T-cell (primary cell): ENCODE data around the gene DNALI1. TPM values are rescaled to one million over a fixed set of nuclear protein-coding genes. Genes with fewer than 3 reads are reported as not detected.
"Not testable (repeated sequence)": the region's sequence is repeated elsewhere in the genome, so short reads cannot be mapped to it uniquely, and the experiment has no call there.

Experiments
- ATAC-seq, 4 experiments: fragments of 200-7000 bp in 3 of 4; fragments of 150-1000 bp in 1 of 4; cut with Tn5 transposase; replicated peaks in 1 of 4; 1 replicate in 3 of 4; 2 replicates in 1 of 4; pipeline ENCODE4 v1.10.0; 2021; ENCODE audit warnings: moderate library complexity in 3 of 4, mild to moderate bottlenecking in 2 of 4, moderate number of reproducible peaks in 1 of 4
- CTCF ChIA-PET, 2 donors: fragments of 300-600 bp; sonication (Branson Sonifier 250); formaldehyde crosslinking; loops; one replicate each; lab custom pipeline; 2022; ENCODE audit warnings: antibody characterized with exemption in 2 of 2; lab: Charles Lee
- POLR2A ChIA-PET, 2 donors: fragments of 300-600 bp; sonication (Branson Sonifier 250); formaldehyde crosslinking; loops; one replicate each; lab custom pipeline; 2022; ENCODE audit warnings: antibody characterized with exemption in 2 of 2; lab: Charles Lee
- DNase-seq, 35 experiments: peaks; one replicate each; pipeline versions ENCODE4 v3.0.0 to v3.0.0-alpha.2; 2013 to 2023
- H3K27ac ChIP-seq: one replicate; pipeline ENCODE4 v1.5.1; 2013; ENCODE audit warnings: low read length
- H3K27me3 ChIP-seq, 2 experiments: replicated peaks in 1 of 2; 1 replicate in 1 of 2; 2 replicates in 1 of 2; pipeline versions ENCODE4 v1.6.1 to v1.7.0; 2013; ENCODE audit warnings: low read length in 1 of 2, mixed read lengths in 1 of 2; ENCODE audit not compliant: control insufficient read depth in 2 of 2, insufficient read depth in 2 of 2; ENCODE audit errors: extremely low read depth in 1 of 2
- H3K36me3 ChIP-seq, 2 donors: 1 replicate in 1 of 2; 2 replicates in 1 of 2; pipeline versions ENCODE4 v1.6.1 to v1.7.0; 2013; ENCODE audit warnings: low read length in 1 of 2; ENCODE audit not compliant: control insufficient read depth in 2 of 2, insufficient read depth in 1 of 2; ENCODE audit errors: extremely low read depth in 1 of 2
- H3K4me1 ChIP-seq, 2 experiments: 1 replicate in 1 of 2; 2 replicates in 1 of 2; pipeline versions ENCODE4 v1.6.1 to v1.7.0; 2013; ENCODE audit warnings: low read length in 2 of 2, mixed read lengths in 1 of 2; ENCODE audit not compliant: insufficient read depth in 2 of 2, control insufficient read depth in 1 of 2; ENCODE audit errors: extremely low read depth in 1 of 2
- H3K4me3 ChIP-seq, 2 donors: 1 replicate in 1 of 2; 2 replicates in 1 of 2; pipeline versions ENCODE4 v1.5.1 to v1.7.0; 2013; ENCODE audit warnings: mild to moderate bottlenecking in 2 of 2, low read length in 1 of 2, moderate library complexity in 1 of 2; ENCODE audit not compliant: control insufficient read depth in 1 of 2; ENCODE audit errors: extremely low read depth in 1 of 2
- H3K9me3 ChIP-seq: 2 replicates; pipeline ENCODE4 v1.7.0; 2013
- H3K27ac Mint-ChIP-seq, 2 donors: one replicate each; pipeline ENCODE4 v1.8.0; 2020 to 2021; ENCODE audit warnings: mild to moderate bottlenecking in 2 of 2, mixed read lengths in 2 of 2
- H3K27me3 Mint-ChIP-seq, 2 donors: one replicate each; pipeline ENCODE4 v1.8.0; 2021 to 2022; ENCODE audit warnings: mixed read lengths in 2 of 2
- H3K36me3 Mint-ChIP-seq: one replicate; pipeline ENCODE4 v1.8.0; 2021; ENCODE audit warnings: mixed read lengths
- H3K4me1 Mint-ChIP-seq, 3 donors: one replicate each; pipeline ENCODE4 v1.8.0; 2020 to 2022; ENCODE audit warnings: mixed read lengths in 3 of 3, mild to moderate bottlenecking in 1 of 3
- H3K4me3 Mint-ChIP-seq, 3 donors: one replicate each; pipeline ENCODE4 v1.8.0; 2020 to 2022; ENCODE audit warnings: mild to moderate bottlenecking in 3 of 3, mixed read lengths in 3 of 3, moderate library complexity in 3 of 3
- H3K9me3 Mint-ChIP-seq, 3 donors: one replicate each; pipeline ENCODE4 v1.8.0; 2020 to 2022; ENCODE audit warnings: mixed read lengths in 3 of 3
- WGBS: methylation state at CpG from one replicate; pipeline ENCODE4 v1.1.5; 2013; ENCODE audit warnings: missing lambda C conversion rate; ENCODE audit not compliant: insufficient coverage; 5-methylcytosine and 5-hydroxymethylcytosine counted together
- total RNA-seq, 35 experiments: library from RNA in 6 of 35; stranded (reverse) in 6 of 35; fragments of 120-200 nt in 1 of 35; gene quantifications; one replicate each; pipeline versions ENCODE4 v1.2.1 to v1.2.4 and lab custom pipeline; 2013 to 2026

DNALI1 gene
- total RNA-seq, 5 donors from 2014 or later (not counting 1 experiment from before 2014, with no cell fraction given): 0.16 to 0.29 (median 0.23) TPM; not detected in 2

GRCh38 chr1:37559957-37560379 is 3.2 kb downstream of the DNALI1 start:
- H3K9me3 Mint-ChIP-seq, H3K4me3 ChIP-seq, DNase-seq, H3K27me3 ChIP-seq, H3K4me1 Mint-ChIP-seq, H3K4me3 Mint-ChIP-seq, POLR2A ChIA-PET, H3K9me3 ChIP-seq, H3K4me1 ChIP-seq, H3K36me3 ChIP-seq, H3K36me3 Mint-ChIP-seq, H3K27ac ChIP-seq, ATAC-seq, H3K27me3 Mint-ChIP-seq, H3K27ac Mint-ChIP-seq, CTCF ChIA-PET: not testable (repeated sequence)
- 81% methylated on average over 8 of the region's 12 CpGs for WGBS

GRCh38 chr1:37560401-37561132 is 3.8 kb downstream of the DNALI1 start:
- H3K4me1 Mint-ChIP-seq: no peaks in the 10 kb centered on the region
- POLR2A ChIA-PET: no interaction called here
- H3K27ac Mint-ChIP-seq: no peak overlapping the region

GRCh38 chr1:37561133-37562132 is 4.7 kb downstream of the DNALI1 start:
- POLR2A ChIA-PET: no interaction called here
- Mint-ChIP-seq H3K9me3 (no peaks in the 10 kb centered on the region), H3K36me3 (peaks cover 14% of the 10 kb centered on the region), H3K4me3 (no peak overlapping the region), H3K4me1 (no peaks in the 10 kb centered on the region), H3K27ac (no peak overlapping the region), H3K27me3 (peaks cover 0 to 4% of the 10 kb centered on the region in 2 donors)
- Histone ChIP-seq H3K9me3 (no peaks in the 10 kb centered on the region), H3K27me3 (peaks cover 0 to 5% of the 10 kb centered on the region in 2 experiments), H3K4me1 (peaks cover 0 to 2% of the 10 kb centered on the region in 2 experiments), H3K27ac (no peak overlapping the region), H3K36me3 (peaks cover 12 to 18% of the 10 kb centered on the region in 2 donors), H3K4me3 (no peak overlapping the region)
- WGBS: 87% methylated on average over 11 of the region's 21 CpGs
- ATAC-seq: peak in 1 of 4 experiments; percentile 38
- peak in 12 of 35 experiments; percentile 3 to 54 (median 12) for DNase-seq
- CTCF ChIA-PET: no interaction called here

More at GRCh38 chr1:37560401-37561132, 3.8 kb downstream of the DNALI1 start:
- ATAC-seq (no peak), DNase-seq (no peak)
- H3K9me3 ChIP-seq: no peaks in the 10 kb centered on the region
- Mint-ChIP-seq H3K4me3 (no peak overlapping the region), H3K36me3 (peaks cover 8% of the 10 kb centered on the region), H3K9me3 (no peaks in the 10 kb centered on the region), H3K27me3 (peaks cover 0 to 4% of the 10 kb centered on the region in 2 donors)
- H3K36me3 ChIP-seq: peaks cover 5 to 9% of the 10 kb centered on the region in 2 donors
- no peak overlapping the region for H3K4me3 ChIP-seq
- 100% methylated on average over 3 of the region's 10 CpGs for WGBS
- H3K4me1 ChIP-seq: peaks cover 0 to 2% of the 10 kb centered on the region in 2 experiments
- CTCF ChIA-PET: no interaction called here
- H3K27me3 ChIP-seq: peaks cover 0 to 5% of the 10 kb centered on the region in 2 experiments
- H3K27ac ChIP-seq: no peak overlapping the region

- H3K4me3 ChIP-seq: no peak overlapping the region
- ChIA-PET POLR2A (no interaction called here), CTCF (no interaction called here)
Measured at GRCh38 chr1:37562984-37563383, 6.2 kb downstream of the DNALI1 start.

GRCh38 chr1:37564892-37565291 is 8.2 kb downstream of the DNALI1 start:
- Mint-ChIP-seq H3K4me1 (no peaks in the 10 kb centered on the region), H3K4me3 (no peak overlapping the region), H3K27ac (no peak overlapping the region), H3K27me3 (no peaks in the 10 kb centered on the region), H3K9me3 (no peaks in the 10 kb centered on the region), H3K36me3 (peaks cover 45% of the 10 kb centered on the region)
- Histone ChIP-seq H3K4me3 (no peak overlapping the region), H3K36me3 (peaks cover 12 to 52% of the 10 kb centered on the region in 2 donors), H3K4me1 (no peaks in the 10 kb centered on the region), H3K27ac (no peak overlapping the region), H3K9me3 (no peaks in the 10 kb centered on the region), H3K27me3 (no peaks in the 10 kb centered on the region)
- DNase-seq: no peak
- POLR2A ChIA-PET: interaction anchor here in 1 of 2 donors (0.6 kb wide), 1 partner anchor 15 kb away, joined by 3 read pairs; no protein-coding TSS in a partner anchor
- no peak for ATAC-seq
- CTCF ChIA-PET: interaction anchor here in 1 of 2 donors (1.0 kb wide), 1 partner anchor 126 kb away, joined by 3 read pairs; a partner anchor contains a TSS

More at GRCh38 chr1:37562984-37563383, 6.2 kb downstream of the DNALI1 start:
- Mint-ChIP-seq H3K27ac (peak overlapping the region in 1 of 2 donors; percentile 34), H3K4me3 (no peak overlapping the region), H3K9me3 (no peaks in the 10 kb centered on the region), H3K36me3 (peaks cover 28% of the 10 kb centered on the region), H3K4me1 (no peaks in the 10 kb centered on the region), H3K27me3 (no peaks in the 10 kb centered on the region)
- ATAC-seq (no peak), DNase-seq (no peak)
- Histone ChIP-seq H3K9me3 (no peaks in the 10 kb centered on the region), H3K27me3 (no peaks in the 10 kb centered on the region), H3K4me1 (no peaks in the 10 kb centered on the region), H3K36me3 (peaks cover 12 to 33% of the 10 kb centered on the region in 2 donors), H3K27ac (no peak overlapping the region)
- 100% methylated on average over 1 of the region's 1 CpG for WGBS

GRCh38 chr1:37567023-37567422 is 10.3 kb downstream of the DNALI1 start:
- Mint-ChIP-seq H3K27me3 (no peaks in the 10 kb centered on the region), H3K9me3 (no peaks in the 10 kb centered on the region), H3K4me3 (no peak overlapping the region), H3K36me3 (peaks cover 60% of the 10 kb centered on the region), H3K27ac (peak overlapping the region in 1 of 2 donors; percentile 11), H3K4me1 (no peaks in the 10 kb centered on the region)
- Histone ChIP-seq H3K27ac (no peak overlapping the region), H3K9me3 (no peaks in the 10 kb centered on the region), H3K4me3 (no peak overlapping the region), H3K4me1 (no peaks in the 10 kb centered on the region), H3K36me3 (peaks cover 15 to 69% of the 10 kb centered on the region in 2 donors), H3K27me3 (no peaks in the 10 kb centered on the region)
- CTCF ChIA-PET: no interaction called here
- POLR2A ChIA-PET: no interaction called here
- no peak for DNase-seq
- ATAC-seq: no peak
- 90% methylated on average over 2 of the region's 3 CpGs for WGBS
